T-helper 1 cell treated with Interleukin-12 subunit alpha and Interleukin-12 subunit beta and Interleukin-4 antibody, amounts not matched to agents 30 ng/mL and 1 ng/mL, for 36 hours (primary cell): Measurements from ENCODE around the gene CUX1. TPM values are rescaled to one million over a fixed set of nuclear protein-coding genes. Genes with fewer than 3 reads are reported as not detected.
"Not testable (repeated sequence)": the region's sequence is repeated elsewhere in the genome, so short reads cannot be mapped to it uniquely, and the experiment has no call there.

ENCODE experiments used
- intact Hi-C: fragments of 100-400 bp; cut with micrococcal nuclease; formaldehyde crosslinking; loops from one replicate; pipeline ENCODE4 v1.15.1; 2024
- total RNA-seq: library from RNA; stranded (reverse); gene quantifications from 2 replicates; pipeline ENCODE4 v1.2.3, GENCODE V29; 2022

Gene CUX1
- total RNA-seq, 1 donor from 2014 or later, result 24.5 TPM

DNA sequence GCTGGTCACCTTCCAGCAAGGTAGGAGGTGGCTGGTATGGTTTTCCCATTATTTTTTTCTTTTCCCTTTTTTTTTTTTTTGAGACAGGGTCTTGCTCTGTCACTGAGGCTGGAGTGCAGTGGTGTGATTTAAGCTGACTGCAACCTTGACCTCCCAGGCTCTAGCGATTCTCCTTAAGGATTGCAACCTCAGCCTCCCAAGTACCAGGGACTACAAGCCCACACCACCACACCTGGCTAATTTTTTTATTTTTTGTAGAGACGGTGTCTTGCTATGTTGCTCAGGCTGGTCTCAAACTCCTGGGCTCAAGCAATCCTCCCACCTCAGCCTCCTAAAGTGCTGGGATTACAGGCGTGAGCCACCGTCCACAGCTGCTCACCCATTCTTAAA, 24.7 kb upstream of the CUX1 start:
- intact Hi-C loops, result not testable (repeated sequence)

DNA sequence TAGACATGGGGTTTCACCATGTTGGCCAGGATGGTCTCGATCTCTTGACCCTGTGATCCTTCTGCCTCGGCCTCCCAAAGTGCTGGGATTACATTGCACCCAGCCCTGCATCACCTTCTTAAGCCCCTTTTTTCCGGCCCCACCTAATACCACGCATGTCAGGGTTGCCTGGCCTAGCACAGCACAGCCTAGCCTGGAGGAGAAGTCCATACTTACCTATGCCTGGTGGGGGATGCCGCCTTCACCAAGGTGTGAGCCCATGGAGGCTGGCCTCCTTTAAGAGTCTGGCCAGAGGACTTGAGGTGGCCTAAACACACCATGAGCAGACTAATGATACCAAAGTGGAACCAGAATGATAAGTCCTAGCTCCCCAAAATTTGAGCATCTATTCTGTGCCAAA, 22.0 kb upstream of the CUX1 start:
- intact Hi-C loops, result no loop called here

DNA sequence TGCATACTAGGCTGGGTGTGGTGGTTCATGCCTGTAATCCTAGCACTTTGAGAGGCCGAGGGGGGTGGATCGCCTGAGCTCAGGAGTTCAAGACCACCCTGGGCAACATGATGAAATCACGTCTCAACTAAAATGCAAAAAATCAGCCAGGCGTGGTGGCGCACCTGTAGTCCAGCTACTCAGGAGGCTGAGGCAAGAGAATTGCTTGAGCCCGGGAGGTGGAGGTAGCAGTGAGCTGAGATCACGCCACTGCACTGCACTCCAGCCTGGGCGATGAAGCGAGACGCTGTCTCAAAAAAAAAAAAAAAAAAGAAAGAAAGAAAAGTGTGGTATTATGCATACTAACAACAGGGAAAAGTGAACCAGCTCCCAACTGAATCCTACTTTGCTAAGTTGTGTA, 19.3 kb upstream of the CUX1 start:
- intact Hi-C loops, result not testable (repeated sequence)

DNA sequence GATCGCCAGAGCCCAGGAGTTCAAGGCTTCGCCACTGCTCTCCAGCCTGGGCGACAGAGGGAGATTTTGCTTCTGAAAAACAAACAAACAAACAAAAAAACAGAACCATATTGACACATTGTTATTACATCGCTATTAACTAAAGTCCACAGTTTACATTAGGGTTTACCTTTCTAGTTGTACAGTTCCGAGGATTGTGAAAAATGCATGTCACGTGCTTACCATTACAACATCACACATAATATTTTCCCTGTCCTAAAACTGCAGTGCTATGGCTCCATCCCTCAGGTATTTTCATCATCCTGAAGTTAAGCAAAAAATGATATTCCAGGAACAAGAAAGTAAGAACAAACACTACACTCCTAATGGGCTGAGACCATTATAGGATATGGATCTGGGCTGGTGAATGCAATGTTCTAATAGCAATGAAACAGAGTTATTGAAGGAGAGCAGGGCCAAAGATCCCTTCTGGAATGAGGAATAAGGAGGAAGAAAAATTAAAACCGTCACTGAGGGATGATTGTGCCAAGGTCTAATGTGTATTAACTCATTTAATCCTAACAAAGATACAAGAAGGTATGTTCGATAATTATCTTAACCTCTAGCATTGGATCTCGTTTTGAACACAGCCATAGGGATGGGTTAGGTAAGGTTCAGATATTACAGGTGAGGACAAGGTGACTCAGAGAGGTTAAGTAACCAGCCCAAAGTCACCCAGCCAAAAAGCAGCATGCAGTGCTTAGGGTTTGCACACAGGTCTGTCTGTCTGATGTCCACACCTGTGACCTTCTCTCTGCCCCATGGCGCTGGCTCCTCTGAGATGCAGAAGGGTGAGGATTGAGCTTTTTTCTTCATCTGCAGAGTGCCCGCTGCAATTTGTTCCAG, 14.0 kb upstream of the CUX1 start:
- intact Hi-C loops, result no loop called here

DNA sequence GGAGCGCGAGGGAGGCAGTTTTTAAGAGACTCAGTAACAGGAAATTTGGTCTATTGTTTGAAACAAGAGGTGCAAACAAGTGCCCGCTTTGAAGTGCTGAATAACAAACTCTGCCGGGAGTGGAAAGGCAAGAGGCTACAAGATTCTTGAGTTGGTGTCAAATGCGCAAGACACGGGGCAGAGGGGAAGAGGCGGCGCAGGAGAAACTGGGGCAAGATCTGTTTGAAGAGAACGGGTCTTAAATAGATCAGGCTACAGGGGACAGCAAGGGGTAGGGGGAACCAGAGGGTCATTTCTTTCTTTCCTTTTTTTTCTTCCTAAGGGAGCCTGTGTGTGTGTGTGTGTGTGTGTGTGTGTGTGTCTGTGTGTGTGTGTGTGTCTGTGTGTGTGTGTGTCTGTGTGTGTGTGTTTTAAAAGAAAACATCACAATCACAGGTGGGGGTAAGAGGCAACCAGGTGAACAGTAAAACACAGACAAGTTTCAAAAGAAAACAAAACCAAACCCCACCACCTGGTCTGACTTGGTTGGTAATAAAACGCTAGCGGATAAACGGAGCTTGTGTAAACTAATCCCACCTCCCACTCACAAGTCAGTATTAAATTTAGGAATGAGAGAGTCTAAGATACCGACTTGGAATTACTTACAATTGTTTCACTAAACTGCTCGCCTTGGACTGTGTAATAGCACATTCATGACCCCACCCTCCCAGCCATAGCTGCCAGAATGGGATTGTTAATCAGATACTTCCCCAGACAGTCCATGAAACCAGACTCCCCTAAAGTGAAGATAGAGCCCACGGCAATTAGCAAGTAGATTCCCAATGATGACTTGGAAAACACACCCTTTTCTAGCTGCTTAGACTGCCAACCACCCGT, 13.1 kb upstream of the CUX1 start:
- intact Hi-C loops, result no loop called here

DNA sequence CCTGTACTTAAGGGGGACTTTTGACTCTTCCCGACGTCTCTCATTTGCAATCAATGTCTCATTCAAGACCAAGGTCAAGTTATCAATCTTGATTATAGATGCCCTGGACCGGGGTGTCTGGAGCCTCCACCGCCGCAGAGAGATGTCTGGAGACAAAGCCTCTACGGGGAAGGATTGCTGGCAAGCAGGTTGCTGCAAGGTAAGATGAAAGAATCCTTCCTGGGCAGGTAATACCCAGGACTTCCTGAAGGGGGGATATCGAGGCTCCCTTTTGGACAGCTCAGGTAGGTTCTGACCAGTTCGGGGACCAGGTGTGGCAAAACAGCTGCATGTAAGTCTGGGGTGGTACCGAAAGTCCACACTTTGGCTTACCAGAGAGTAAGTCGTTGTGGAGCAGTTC, 12.5 kb upstream of the CUX1 start:
- intact Hi-C loops, result no loop called here

DNA sequence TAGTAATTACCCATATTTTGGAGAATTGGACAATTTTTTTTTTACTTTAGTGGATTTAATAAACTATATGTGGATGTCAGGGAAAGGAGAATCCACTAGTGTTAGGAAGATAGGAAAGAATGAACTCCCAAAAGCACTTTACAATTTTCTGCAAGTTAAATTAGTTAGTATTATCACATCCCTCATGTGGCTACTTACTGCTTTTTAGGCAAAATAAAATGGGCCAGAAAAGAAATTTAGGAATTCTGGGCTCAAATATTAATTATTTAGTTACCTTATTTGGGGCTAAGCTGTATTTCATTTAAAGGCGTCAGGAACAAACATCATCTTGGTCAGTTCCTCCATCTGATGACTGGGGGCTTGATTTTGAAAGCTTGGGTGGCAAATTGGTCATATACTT, 4.8 kb upstream of the CUX1 start:
- intact Hi-C loops, result loop anchor here (5.0 to 10.0 kb wide), 3 partner anchors 490 to 1532 kb away; partner anchors contain the start of genes DNAJC2, IFT22 and PSMC2

DNA sequence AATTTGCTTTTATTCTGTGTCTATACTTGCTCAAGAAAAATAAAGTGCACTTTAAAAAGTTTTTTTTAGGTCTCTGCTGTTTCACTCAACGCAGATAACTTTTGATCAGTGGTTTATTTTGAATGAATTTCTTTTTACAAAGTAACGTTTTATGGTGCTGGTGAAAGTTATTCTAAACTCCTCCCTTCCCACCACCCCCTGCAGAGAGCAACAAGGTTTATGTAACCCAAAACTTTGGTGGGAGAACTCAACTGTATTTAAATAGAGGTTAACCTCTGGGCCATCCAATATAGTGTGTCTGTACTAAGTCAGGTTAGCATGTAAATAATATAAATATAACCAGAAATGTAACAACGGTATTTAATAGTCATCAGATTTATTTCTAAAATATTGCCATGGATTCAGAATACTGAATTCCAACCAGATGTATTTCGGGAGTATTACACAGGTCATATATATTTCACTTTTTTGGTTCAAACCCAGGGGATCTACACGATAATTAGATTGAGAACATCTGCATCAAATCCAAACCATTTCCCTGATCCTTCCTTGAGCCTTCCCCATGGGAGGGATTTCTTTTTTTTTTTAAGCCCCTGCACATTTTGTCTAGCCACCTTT, 3.9 kb upstream of the CUX1 start:
- intact Hi-C loops, result loop anchor here (1.0 to 10.0 kb wide), 8 partner anchors 44 to 1531 kb away; partner anchors contain the start of genes DNAJC2, IFT22 and PSMC2

DNA sequence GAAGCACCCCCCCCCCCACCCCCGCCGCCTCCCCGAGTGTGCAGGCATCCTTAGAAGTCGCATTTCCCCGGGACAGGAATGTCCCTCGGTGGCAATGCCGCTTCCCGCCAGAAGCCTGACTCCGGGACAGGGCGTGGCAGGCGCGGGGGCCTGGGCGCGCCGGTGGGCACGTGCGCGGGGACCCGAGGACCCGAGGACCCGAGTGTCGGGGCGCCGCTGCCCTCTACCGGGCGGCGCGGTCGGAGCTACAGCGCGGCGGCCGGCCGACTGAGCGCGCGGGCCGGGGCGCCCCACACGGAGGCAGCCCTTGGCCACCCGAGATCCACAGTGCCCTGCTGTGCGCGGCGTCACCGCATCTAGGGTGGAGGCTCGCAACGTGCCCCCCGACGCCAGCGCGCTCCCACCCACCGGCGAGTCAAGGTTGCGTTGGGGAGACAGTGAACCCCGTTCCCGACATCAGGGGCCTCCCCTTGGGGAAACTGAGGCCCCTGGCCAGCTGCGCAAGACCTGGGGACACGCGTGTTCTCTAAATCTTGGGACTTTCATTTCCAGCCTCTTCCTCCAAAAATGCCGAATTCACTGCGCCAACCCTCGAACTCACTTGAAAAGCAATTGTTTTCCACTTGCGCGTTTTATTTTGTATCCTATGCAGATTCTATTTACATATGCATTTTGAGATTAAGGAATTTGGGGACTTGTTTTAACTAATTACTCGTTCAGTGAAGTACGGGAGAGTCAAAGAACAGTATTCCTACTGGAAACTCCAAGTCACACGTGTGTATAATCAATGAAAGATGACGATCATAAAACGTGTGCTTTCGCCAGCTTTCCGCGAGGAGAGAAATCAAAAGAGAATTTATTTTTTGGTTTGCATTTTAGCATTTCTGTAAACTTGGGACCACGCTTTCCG, 3.1 kb upstream of the CUX1 start:
- intact Hi-C loops, result loop anchor here (1.0 to 10.0 kb wide), 8 partner anchors 43 to 1530 kb away; partner anchors contain the start of genes DNAJC2, IFT22 and PSMC2

DNA sequence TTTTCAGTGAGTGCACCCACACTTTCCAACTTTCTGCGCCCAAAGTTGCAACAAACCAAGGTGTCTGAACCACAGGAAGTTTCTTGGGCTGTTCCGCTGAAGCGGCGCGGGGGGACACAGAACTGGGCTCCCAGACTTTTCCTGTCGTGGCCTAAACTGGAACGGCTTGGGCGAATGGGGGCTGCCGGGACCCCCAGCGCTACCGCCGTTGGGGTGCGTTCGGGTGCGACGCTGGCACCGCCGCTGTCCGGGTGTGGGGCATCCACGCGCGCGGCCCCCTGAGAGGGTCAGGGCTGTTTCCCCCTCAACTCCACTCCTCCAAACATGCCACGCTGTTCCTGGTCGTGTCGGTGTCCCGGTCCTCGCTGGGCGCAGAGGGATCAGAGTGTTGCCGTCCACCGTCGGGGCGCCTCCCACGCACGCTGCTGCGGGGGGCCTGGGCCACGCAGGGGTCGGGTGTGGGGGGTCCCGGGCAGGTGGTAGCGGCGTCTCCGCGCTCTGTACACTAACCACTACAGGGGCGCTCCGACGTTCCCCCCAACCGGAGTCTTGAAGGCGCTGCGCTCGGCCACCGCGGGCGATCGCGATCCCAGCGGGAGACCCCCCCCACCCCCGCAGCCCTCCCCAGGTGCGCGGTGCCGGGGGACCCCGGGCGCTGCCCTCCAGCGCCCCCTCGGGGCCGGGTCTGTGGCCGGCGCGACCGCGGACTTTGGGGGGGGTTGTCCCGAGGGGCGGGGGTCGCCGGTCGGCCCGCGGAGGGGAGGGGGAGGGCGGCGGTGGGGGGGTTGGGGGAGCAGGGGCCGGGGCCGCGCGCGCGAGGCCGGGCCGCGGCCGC, 2.2 kb upstream of the CUX1 start:
- intact Hi-C loops, result loop anchor here (1.0 to 10.0 kb wide), 9 partner anchors 42 to 1530 kb away; partner anchors contain the start of genes DNAJC2, IFT22 and PSMC2

DNA sequence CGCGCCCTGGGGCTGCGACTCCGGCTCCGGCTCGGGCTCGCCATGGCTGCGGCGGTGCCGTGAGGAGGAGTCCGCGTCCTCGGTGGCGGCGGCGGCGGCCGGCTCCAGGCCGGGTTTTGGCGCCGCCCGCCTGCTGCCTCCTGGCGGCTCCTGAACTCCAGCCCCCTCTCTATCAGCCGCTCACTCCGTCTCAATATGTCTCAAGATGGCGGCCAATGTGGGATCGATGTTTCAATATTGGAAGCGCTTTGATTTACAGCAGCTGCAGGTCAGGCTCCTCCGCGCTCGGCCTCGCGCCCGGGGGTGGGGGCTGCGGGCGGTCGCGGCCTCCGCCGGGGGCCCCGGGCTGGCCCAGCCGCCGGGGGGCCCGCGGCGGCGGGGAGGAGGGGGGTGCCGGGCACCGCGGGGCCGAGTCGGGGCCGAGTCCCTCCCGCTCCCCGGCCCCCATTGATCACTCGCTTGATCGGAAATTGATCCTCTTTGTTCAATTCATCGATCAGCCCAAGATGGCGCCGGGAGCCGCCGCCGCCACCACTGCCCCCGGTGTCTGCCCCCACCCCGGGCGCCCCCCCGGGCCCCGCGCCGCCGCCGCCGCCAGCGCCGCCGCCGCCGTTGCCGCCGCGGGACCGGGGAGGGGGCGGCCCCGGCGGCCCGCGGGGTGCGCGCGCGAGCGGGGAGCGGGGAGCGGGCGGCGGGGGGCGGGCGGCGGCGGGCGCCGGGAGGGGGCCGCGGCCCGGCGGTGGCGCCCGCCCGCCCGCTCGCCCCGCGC, 1.4 kb upstream of the CUX1 start:
- intact Hi-C loops, result loop anchor here (1.0 to 10.0 kb wide), 5 partner anchors 73 to 1529 kb away; partner anchors contain the start of genes DNAJC2 and PSMC2

DNA sequence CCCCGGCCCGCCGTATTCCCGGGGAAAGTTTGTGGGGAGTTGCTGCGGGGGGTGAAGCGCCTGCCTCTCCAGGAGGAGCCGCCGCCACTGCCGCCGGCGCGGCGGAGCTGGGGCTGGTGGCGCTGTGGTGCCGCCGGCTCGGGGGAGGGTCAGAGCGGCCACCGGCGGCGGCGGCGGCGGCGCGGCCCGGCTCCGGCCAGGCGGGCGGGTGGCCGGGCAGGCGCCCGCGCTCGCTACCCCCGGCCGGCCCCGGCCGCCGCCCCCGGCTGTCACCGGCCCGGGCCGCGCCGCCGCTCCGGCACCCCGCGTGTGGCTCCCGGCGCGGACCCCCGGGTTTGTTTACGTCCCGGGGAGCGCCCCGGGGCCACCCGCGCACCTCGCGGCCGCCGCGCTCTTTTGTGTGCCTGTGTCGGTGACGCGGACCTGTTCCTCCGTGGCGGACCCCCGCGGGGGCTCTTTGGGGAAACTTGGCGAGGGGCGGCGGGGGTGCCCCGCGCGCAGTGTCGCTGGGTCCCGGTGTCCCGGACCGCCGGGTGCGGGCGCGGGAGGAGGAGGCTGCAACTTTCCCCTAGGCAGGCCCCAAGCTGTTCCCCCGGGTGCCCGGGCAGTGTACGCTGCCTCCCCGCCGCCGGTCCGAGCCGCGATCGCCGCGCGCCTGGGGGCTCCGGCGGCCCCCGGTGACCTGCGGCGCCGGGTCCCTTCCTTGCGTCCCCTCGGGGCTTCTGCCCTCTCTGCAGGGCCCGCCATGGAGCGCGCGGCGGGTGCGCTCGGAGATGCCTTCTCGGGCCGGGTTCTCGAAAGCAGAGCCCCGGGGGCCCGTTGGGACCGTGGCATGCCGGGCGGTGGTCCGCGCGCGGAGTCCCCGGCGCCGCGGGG, 593 bp upstream of the CUX1 start:
- intact Hi-C loops, result loop anchor here (10.0 kb wide), 2 partner anchors 548 to 1528 kb away; partner anchors contain the start of genes DNAJC2 and PSMC2

DNA sequence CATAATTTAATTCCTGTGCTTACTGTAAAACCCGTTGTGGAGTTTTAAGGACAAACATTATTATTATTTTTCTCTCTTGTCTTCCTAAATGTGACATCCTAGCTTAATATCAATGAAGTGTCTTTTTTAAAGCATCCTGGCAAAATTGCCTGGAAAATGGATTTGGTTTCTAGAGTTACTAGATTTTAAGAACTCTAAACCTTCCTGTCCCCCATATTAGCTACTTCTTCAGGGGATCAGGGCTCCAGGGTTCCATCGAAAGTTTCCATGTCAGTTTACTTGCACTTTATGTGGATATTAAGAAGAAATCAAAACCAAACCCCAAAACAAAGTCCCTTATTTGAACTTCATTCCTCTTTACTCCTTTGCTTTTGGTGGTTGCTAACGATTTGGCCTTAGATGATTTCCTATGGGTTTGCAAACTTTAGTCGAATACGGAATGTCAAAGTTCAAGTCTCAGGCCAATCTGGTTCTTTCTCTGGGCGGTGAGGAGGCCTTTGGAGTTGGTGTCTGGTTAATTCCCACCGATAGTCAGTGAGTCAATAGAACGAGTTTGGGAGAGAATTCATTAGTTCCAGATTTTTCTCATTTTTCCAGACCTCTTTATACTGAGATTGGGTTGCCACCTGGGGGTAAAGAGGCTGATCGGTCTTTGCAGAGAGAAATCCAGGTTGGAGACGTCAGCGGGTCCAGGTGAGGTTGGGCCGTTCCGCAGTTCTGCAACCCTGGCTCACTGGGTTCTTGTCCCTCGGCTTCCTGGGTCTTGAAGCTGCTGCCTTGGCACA, 1.1 kb downstream of the CUX1 start:
- intact Hi-C loops, result loop anchor here (1.0 to 10.0 kb wide), 3 partner anchors 38 to 1526 kb away; partner anchors contain the start of genes DNAJC2 and PSMC2

DNA sequence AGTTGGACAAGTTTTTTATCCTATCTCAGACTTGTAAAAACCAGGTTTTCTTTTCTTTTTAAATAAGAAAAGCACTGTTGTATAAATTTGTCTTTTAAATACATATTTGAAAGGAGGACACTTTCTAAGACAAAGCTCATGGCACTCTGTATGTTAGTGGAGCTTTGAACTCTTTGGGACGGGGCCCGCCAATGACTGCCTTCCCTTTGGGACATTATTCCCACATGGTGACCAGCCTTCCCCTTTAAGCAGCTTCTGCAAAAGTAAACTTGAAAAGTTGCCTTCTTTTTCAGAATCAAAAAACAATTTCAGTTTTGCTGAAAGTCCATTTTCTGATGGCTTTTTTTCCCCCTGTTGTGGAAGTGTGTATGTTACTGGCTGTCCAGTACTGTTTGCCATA, 1.8 kb downstream of the CUX1 start:
- intact Hi-C loops, result loop anchor here (10.0 kb wide), 2 partner anchors 546 to 1526 kb away; partner anchors contain the start of genes DNAJC2 and PSMC2

DNA sequence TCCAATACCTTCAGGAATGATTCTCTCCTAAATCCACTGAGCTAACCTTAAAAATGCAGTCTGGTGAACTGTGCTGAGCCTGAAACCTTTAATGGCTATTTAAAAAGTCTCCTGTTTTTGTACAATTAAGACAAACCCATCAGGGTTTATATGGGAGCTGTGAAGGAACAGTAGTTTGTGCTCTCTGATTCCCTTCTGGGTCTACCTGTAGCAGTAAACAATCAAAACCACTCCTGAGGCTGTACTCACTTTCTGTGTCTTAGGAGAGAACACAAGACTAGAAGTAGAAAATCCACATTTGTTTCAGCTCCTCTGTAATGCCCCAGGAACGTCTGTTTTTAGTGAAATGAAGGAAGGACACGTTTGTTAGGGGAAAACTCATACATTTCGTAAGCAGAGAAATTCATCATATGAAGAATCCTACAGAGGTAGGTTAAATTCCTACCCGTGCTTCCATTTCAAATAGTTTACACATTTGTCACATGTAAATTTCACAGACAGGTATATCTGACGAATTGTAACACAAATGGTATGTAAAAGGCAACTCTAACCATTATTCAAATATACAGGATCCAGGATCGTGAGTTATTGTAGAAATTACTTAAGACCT, 2.6 kb downstream of the CUX1 start:
- intact Hi-C loops, result loop anchor here (10.0 kb wide), 2 partner anchors 545 to 1525 kb away; partner anchors contain the start of genes DNAJC2 and PSMC2

DNA sequence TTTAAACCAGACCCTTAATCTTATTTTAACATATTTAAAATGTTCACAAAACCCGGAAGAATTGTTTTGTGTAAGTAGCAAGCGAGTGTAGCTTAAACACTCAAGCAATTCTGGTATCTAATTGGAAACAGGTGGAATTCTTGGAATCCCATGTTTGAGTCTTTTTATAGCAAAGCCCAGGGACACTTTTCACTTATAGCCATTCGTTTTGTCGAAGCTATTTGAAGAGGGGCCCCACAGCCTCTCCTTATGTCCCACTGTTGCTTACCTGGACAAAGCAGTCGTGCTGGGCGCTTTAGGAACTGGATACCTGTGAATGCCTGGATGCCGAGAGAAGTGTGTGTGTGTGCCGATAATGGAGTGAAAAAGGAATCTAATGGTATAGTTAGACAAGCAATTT, 3.3 kb downstream of the CUX1 start:
- intact Hi-C loops, result no loop called here
